Measurements from ENCODE around the gene PLD3. TPM values are rescaled to one million over a fixed set of nuclear protein-coding genes. Genes with fewer than 3 reads are reported as not detected.

Gene PLD3
- total RNA-seq, 1 experiment from 2014 or later: 310 TPM

DNA sequence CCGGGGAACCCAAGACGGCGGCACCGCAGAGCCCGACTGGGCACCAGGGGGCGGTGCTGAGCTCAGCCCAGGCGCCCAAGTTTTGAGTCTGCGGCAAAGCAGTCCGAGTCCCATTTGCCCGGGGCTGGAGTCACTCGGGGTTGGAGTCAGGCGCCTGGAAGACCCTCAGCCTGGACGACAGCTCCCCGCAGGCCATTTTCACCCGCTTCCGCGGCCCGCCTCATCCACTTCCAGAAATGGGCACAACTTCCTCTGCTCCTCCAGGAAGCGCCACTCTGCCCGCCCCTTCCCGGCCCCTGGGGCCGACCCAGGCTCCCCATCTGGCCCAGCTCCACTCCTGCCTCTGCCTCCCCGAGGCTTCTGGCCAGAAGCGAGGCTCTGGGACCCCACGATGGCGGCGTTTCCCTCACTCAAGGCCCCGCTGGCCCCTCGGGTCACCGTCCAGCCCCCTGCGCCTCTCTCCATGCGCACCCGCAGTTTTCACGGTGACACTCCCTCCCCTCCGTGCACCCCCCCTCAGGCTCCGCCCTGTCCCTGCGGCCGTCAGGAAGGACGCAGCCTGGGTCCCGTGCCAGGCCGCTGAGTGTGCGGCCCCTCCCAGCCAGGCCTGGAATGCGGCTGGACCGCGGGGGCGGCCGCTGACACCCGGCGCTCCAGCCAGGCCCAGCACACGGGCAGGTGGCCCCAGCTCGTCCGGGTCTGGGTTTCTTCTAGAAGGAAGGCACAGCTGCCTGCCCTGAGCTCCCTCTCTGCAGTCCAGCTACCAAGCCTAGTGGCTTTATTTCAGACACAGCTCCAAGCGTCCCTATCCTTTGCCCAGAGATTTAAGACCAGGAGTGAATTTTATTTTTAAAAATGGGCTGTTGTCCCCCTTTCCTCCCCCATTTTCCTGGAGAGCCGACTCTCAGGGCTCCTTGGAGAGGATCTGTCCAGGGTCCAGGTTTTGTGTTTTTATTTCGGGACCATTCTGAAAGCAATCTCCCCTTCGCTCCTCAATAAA is 72.6 kb downstream of the PLD3 start:
- DNase-seq (ENCODE audit: low spot score): peak; percentile 81
- Histone ChIP-seq H3K4me1 (ENCODE audit: insufficient read depth, low read length, poor library complexity, severe bottlenecking) (peaks cover 6% of the 10 kb centered on the region), H3K4me3 (ENCODE audit: low read depth, low read length, poor library complexity, severe bottlenecking) (peak overlapping the region; percentile 57), H3K27ac (ENCODE audit: low read depth, low read length, poor library complexity, severe bottlenecking) (peak overlapping the region; percentile 90), H3K36me3 (ENCODE audit: insufficient read depth, low read length, poor library complexity, severe bottlenecking) (peaks cover 10% of the 10 kb centered on the region), H3K9me3 (ENCODE audit: low read depth, low read length, poor library complexity, severe bottlenecking) (no peaks in the 10 kb centered on the region), H3K27me3 (replicated peaks; ENCODE audit: insufficient read depth, low read depth, low read length, poor library complexity) (no peaks in the 10 kb centered on the region)
- POLR2A ChIA-PET (ENCODE audit: low non-redundant PET): interaction anchor here (0.6 to 0.7 kb wide), 2 partner anchors 91 to 181 kb away, joined by 4 to 5 read pairs; no protein-coding TSS in a partner anchor
- intact Hi-C loops (cut with micrococcal nuclease; ENCODE audit: unreplicated experiment): no loop called here
- TF ChIP-seq, protein P1, sequence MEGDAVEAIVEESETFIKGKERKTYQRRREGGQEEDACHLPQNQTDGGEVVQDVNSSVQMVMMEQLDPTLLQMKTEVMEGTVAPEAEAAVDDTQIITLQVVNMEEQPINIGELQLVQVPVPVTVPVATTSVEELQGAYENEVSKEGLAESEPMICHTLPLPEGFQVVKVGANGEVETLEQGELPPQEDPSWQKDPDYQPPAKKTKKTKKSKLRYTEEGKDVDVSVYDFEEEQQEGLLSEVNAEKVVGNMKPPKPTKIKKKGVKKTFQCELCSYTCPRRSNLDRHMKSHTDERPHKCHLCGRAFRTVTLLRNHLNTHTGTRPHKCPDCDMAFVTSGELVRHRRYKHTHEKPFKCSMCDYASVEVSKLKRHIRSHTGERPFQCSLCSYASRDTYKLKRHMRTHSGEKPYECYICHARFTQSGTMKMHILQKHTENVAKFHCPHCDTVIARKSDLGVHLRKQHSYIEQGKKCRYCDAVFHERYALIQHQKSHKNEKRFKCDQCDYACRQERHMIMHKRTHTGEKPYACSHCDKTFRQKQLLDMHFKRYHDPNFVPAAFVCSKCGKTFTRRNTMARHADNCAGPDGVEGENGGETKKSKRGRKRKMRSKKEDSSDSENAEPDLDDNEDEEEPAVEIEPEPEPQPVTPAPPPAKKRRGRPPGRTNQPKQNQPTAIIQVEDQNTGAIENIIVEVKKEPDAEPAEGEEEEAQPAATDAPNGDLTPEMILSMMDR (conservative IDR thresholded peaks at IDR 0.05; ENCODE audit: low read depth, low read length): peak; percentile 97
- no peak for TF ChIP-seq EZH2 (IDR thresholded peaks at IDR 0.05; ENCODE audit: borderline replicate concordance, low read depth, low read length, poor library complexity, severe bottlenecking)
- no TSS peak for BruUV-seq (replicated peaks)
- CTCF ChIA-PET: interaction anchor here (0.5 to 1.9 kb wide), 8 partner anchors 13 to 183 kb away, joined by 4 to 14 read pairs (median 6); partner anchors contain the start of gene BLVRB

DNA sequence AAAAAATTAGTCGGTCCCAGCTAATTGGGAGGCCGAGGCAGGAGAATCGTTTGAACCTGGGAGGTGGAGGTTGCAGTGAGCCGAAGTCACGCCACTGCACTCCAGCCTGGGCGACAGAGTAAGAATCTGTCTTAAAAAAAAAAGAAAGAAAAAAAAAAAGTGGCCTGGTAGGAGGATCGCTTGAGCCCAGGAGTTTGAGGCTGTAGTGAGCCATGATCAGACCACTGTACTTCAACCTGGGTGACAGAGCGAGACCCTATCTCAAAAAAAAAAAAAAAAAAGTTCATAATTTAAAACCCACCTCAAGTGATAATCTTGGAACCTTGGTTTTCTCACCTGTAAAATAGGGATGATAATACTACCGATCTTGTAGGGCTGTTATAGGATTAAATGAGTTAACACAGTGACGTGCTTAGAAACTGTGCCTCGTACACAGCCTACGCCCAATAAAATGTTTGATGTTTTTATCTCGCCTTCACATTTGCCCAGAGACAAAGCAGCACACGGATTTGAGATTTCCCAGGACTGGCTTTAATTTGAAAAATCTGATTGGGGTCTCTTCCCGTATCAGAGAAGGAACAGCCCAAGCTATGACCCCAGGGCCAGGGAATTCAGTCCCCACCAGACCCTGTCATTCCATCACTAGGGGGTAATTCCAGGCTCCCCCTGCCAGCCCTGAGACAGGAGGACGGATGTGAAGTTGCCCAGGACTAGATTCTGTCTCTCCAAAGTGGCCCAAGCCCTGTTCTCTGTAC is 73.7 kb downstream of the PLD3 start:
- no peaks in the 10 kb centered on the region for H3K27me3 ChIP-seq (replicated peaks; ENCODE audit: insufficient read depth, low read depth, low read length, poor library complexity)
- POLR2A ChIA-PET (ENCODE audit: low non-redundant PET): no interaction called here
- H3K9me3 ChIP-seq (ENCODE audit: low read depth, low read length, poor library complexity, severe bottlenecking): no peaks in the 10 kb centered on the region
- peak overlapping the region; percentile 90 for H3K27ac ChIP-seq (ENCODE audit: low read depth, low read length, poor library complexity, severe bottlenecking)
- CTCF ChIA-PET: interaction anchor here (1.9 kb wide), 1 partner anchor 14 kb away, joined by 14 read pairs; no protein-coding TSS in a partner anchor
- TF ChIP-seq, protein P1 (conservative IDR thresholded peaks at IDR 0.05; ENCODE audit: low read depth, low read length): no peak
- TF ChIP-seq EZH2 (IDR thresholded peaks at IDR 0.05; ENCODE audit: borderline replicate concordance, low read depth, low read length, poor library complexity, severe bottlenecking): no peak
- no peak overlapping the region for H3K4me3 ChIP-seq (ENCODE audit: low read depth, low read length, poor library complexity, severe bottlenecking)
- peaks cover 6% of the 10 kb centered on the region for H3K4me1 ChIP-seq (ENCODE audit: insufficient read depth, low read length, poor library complexity, severe bottlenecking)
- DNase-seq (ENCODE audit: low spot score): no peak
- peaks cover 10% of the 10 kb centered on the region for H3K36me3 ChIP-seq (ENCODE audit: insufficient read depth, low read length, poor library complexity, severe bottlenecking)
- intact Hi-C loops (cut with micrococcal nuclease; ENCODE audit: unreplicated experiment): no loop called here
- no TSS peak for BruUV-seq (replicated peaks)

DNA sequence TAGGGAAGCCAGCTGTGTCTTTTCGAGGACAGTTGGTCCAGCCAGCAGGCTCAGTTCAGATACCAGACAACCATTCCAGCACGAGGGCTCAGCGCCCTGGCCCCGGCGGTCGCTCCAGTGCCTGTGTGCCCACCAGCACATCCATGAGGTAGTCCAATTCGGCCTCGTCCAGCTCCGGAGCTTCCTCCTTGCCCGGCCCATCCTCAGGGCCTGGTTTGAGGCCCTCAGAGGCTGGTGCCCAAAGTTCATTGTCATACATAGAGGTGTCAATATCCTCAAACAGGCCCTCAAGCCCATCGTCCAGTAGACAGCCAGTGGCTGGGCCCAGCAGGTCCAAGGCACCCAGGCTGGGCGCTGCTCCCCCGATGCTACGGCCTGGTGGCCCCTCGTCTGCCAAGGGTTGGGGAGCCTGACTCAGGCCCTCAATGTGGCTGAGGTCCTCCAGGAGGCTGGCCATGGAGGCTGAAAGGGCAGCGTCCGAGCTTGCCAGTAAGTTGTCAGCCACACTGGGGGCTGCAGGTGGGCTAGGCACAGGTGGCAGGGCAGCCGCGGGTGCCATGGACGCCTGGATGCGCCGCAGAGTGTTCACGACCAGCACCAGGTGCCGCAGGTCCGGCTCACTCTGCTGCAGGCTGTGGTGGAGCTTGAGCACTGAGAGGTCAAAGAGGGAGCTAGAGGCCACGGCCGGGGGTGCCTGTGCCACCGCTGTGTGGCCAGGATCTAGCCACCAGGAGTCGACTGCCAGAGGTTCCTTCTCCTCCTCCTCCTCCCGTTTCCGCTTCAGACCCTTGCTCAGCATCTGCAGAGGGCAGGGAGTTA is 74.5 kb downstream of the PLD3 start:
- Histone ChIP-seq H3K9me3 (ENCODE audit: low read depth, low read length, poor library complexity, severe bottlenecking) (no peaks in the 10 kb centered on the region), H3K4me3 (ENCODE audit: low read depth, low read length, poor library complexity, severe bottlenecking) (no peak overlapping the region), H3K4me1 (ENCODE audit: insufficient read depth, low read length, poor library complexity, severe bottlenecking) (peaks cover 6% of the 10 kb centered on the region), H3K27ac (ENCODE audit: low read depth, low read length, poor library complexity, severe bottlenecking) (peak overlapping the region; percentile 58), H3K27me3 (replicated peaks; ENCODE audit: insufficient read depth, low read depth, low read length, poor library complexity) (no peaks in the 10 kb centered on the region), H3K36me3 (ENCODE audit: insufficient read depth, low read length, poor library complexity, severe bottlenecking) (peaks cover 10% of the 10 kb centered on the region)
- intact Hi-C loops (cut with micrococcal nuclease; ENCODE audit: unreplicated experiment): no loop called here
- TF ChIP-seq EZH2 (IDR thresholded peaks at IDR 0.05; ENCODE audit: borderline replicate concordance, low read depth, low read length, poor library complexity, severe bottlenecking): no peak
- TF ChIP-seq, protein P1 (conservative IDR thresholded peaks at IDR 0.05; ENCODE audit: low read depth, low read length): no peak
- CTCF ChIA-PET: no interaction called here
- DNase-seq (ENCODE audit: low spot score): no peak
- POLR2A ChIA-PET (ENCODE audit: low non-redundant PET): no interaction called here
- no TSS peak for BruUV-seq (replicated peaks)
